ENCODE data around the gene ATF4. TPM values are rescaled to one million over a fixed set of nuclear protein-coding genes. Genes with fewer than 3 reads are reported as not detected.

Gene ATF4
- total RNA-seq = 100 to 1,000 TPM; 201 to 581 (median 205) TPM
- long read RNA-seq, donor 1, transcript ATF4-201 (2 exons, 2,019 nt) = minor isoform, 22 of 261 reads
- long read RNA-seq, donor 1, transcript ATF4-202 (3 exons, 1,419 nt) = major isoform, 225 of 261 reads
- long read RNA-seq, donor 1, partial matches to known transcripts = 0 of 261 reads
- long read RNA-seq, donor 1, other reads (novel, unspliced or antisense) = 14 of 261 reads
- long read RNA-seq, donor 2, transcript ATF4-202 (3 exons, 1,419 nt) = major isoform, 81 of 87 reads
- long read RNA-seq, donor 2, partial matches to known transcripts = 1 of 87 reads
- long read RNA-seq, donor 2, other reads (novel, unspliced or antisense) = 3 of 87 reads

- TF ChIP-seq CTCF (IDR thresholded peaks at IDR 0.05) = no peak
- peak within 1 kb of the TSS; percentile 100 for H3K4me3 ChIP-seq
- peaks cover 34% of the 10 kb centered on the region for H3K4me1 ChIP-seq (ENCODE audit: low read depth)
- intact Hi-C loops (cut with DNase I, micrococcal nuclease) = no loop called here
- H3K9me3 ChIP-seq = no peaks in the 10 kb centered on the region
- peaks cover 6% of the 10 kb centered on the region for H3K36me3 ChIP-seq (ENCODE audit: low read depth)
- DNase-seq = peak; percentile 93 to 97 (median 94)
- peak; percentile 71 for ATAC-seq
Observed at GRCh38 chr22:39520226-39521105, at the start of gene ATF4. ATF4 (plus strand) TSS chr22:39520562; CDS start chr22:39521446, 884 bp downstream.

- DNase-seq (no peak), ATAC-seq (peak; percentile 16)
- no peak for TF ChIP-seq CTCF (IDR thresholded peaks at IDR 0.05)
- peaks cover 37% of the 10 kb centered on the region for H3K4me1 ChIP-seq (ENCODE audit: low read depth)
- no peak overlapping the region for H3K4me3 ChIP-seq
- no peaks in the 10 kb centered on the region for H3K9me3 ChIP-seq
- intact Hi-C loops (cut with DNase I, micrococcal nuclease) = no loop called here
- H3K36me3 ChIP-seq (ENCODE audit: low read depth) = no peaks in the 10 kb centered on the region
Observed at GRCh38 chr22:39471381-39472141, 48.8 kb upstream of the ATF4 start.

GRCh38 chr22:39472570-39473556 is 47.5 kb upstream of the ATF4 start:
- Histone ChIP-seq H3K9me3 (no peaks in the 10 kb centered on the region), H3K4me1 (ENCODE audit: low read depth) (peaks cover 37% of the 10 kb centered on the region), H3K36me3 (ENCODE audit: low read depth) (no peaks in the 10 kb centered on the region), H3K4me3 (no peak overlapping the region)
- DNase-seq (peak; percentile 79 to 86 (median 82)), ATAC-seq (peak; percentile 83)
- TF ChIP-seq CTCF (IDR thresholded peaks at IDR 0.05) = no peak
- intact Hi-C loops (cut with DNase I, micrococcal nuclease) = no loop called here

GRCh38 chr22:39473851-39474250 is 46.5 kb upstream of the ATF4 start:
- ATAC-seq (no peak), DNase-seq (no peak)
- no peaks in the 10 kb centered on the region for H3K36me3 ChIP-seq (ENCODE audit: low read depth)
- peaks cover 37% of the 10 kb centered on the region for H3K4me1 ChIP-seq (ENCODE audit: low read depth)
- no peaks in the 10 kb centered on the region for H3K9me3 ChIP-seq
- H3K4me3 ChIP-seq = no peak overlapping the region
- intact Hi-C loops (cut with DNase I, micrococcal nuclease) = no loop called here
- TF ChIP-seq CTCF (IDR thresholded peaks at IDR 0.05) = no peak

All from mucosa of descending colon (tissue), 3 donors.